Gastroesophageal sphincter (tissue), 4 donors: ENCODE data around the gene DGKQ. TPM values are rescaled to one million over a fixed set of nuclear protein-coding genes. Genes with fewer than 3 reads are reported as not detected.

Source experiments
- ATAC-seq: fragments of 150-250 bp; one replicate; pipeline ENCODE4 v1.9.1; 2016; ENCODE audit warnings: mild to moderate bottlenecking, moderate library complexity
- H3K27ac ChIP-seq, 4 donors: fragments of 200-600 bp; sonication (generic) in 3 of 4; 1 replicate in 3 of 4; 2 replicates in 1 of 4; pipeline ENCODE4 v1.5.1; 2016 to 2019
- H3K27me3 ChIP-seq: fragments of 200-600 bp; sonication (generic); one replicate; pipeline ENCODE4 v1.5.1; 2019
- H3K36me3 ChIP-seq, 2 donors: fragments of 200-600 bp; sonication (generic); one replicate each; pipeline ENCODE4 v1.5.1; 2019; ENCODE audit warnings: control low read depth in 1 of 2
- H3K4me1 ChIP-seq, 3 donors: fragments of 200-600 bp; sonication (generic); 1 replicate in 2 of 3; 2 replicates in 1 of 3; pipeline ENCODE4 v1.5.1; 2016 to 2019; ENCODE audit warnings: control low read depth in 2 of 3
- H3K4me3 ChIP-seq, 2 donors: fragments of 200-600 bp; sonication (generic); one replicate each; pipeline ENCODE4 v1.5.1; 2019; ENCODE audit warnings: mild to moderate bottlenecking in 1 of 2, moderate library complexity in 1 of 2
- H3K9me3 ChIP-seq, 3 donors: fragments of 200-600 bp; sonication (generic); one replicate each; pipeline ENCODE4 v1.5.1; 2017 to 2019; ENCODE audit warnings: control low read depth in 2 of 3
- CTCF ChIP-seq, 4 experiments: fragments of 200-600 bp in 2 of 4; fragments of 450-650 bp in 2 of 4; sonication (generic) in 1 of 4; IDR thresholded peaks; one replicate each; pipeline ENCODE4 v1.5.1; 2017 to 2019; ENCODE audit warnings: antibody characterized with exemption in 4 of 4, mild to moderate bottlenecking in 2 of 4, moderate library complexity in 2 of 4
- EP300 ChIP-seq: sonication (generic); formaldehyde crosslinking; IDR thresholded peaks from one replicate; pipeline ENCODE4 v1.6.1; 2017; ENCODE audit warnings: antibody characterized with exemption, mild to moderate bottlenecking
- POLR2A ChIP-seq, 2 donors: fragments of 450-650 bp; IDR thresholded peaks; one replicate each; pipeline ENCODE4 v1.6.1; 2017; ENCODE audit warnings: antibody characterized with exemption in 2 of 2, mild to moderate bottlenecking in 2 of 2, moderate library complexity in 1 of 2
- POLR2AphosphoS5 ChIP-seq: sonication (generic); formaldehyde crosslinking; IDR thresholded peaks from one replicate; pipeline ENCODE4 v1.6.1; 2017; ENCODE audit warnings: antibody characterized with exemption
- WGBS, 2 donors: methylation state at CpG; one replicate each; pipeline ENCODE4 v1.1.5; 2018; ENCODE audit warnings: low coverage in 1 of 2; 5-methylcytosine and 5-hydroxymethylcytosine counted together
- total RNA-seq, 4 donors: library from RNA; depleted of rRNA; stranded (reverse); fragments of >200 nt; gene quantifications; one replicate each; pipeline ENCODE4 v1.1.0, GENCODE V29; 2016

DGKQ gene
- total RNA-seq, 4 donors from 2014 or later, result 7.5 to 13.5 (median 9.3) TPM

DNA sequence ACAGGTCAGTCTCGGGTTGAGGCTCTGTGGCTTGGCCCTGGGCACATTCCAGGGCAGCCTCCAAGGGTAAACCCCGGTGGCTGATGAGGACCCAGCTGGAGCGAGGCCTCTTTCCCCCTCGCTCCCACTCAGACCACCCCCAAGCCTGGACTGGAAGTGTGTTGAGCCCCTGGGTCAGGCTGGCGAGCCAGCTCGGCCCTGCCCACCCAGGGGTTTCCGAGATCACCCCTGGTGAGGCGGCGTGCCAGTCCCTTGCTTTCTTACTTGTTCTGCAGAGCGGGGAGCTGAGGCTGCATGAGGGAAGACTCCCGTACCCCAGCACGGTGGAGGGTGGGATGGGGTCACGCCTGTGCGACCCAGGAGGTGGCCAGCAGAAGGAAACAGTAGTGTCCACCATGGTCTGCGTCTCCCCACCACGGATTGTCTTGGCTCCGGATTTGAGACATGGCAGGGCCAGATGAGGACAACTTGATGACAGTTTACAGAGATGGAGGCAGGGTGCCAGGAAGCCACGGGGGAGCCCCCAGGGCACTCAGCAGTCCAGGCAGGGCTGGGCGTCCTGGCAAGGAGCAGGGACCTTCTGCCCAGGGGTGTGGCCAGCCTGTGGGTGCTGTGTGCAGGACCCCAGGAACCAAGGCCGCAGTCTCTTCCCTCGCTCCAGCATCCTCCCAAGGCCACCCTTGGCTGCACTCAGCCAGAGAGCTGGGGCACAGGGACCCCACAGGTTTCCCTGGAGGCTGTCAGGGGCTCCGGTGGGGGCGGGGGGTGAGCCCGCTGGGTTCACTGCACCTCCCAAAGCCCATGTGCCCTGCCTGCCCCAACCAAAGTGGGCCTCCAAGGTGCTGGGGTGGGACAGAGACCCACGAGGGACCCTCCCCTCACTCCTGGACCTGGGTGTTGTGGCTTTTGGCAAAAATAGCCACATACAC, 31.5 kb upstream of the DGKQ start:
- Histone ChIP-seq H3K27ac (no peak overlapping the region), H3K4me3 (no peak overlapping the region), H3K36me3 (no peaks in the 10 kb centered on the region), H3K27me3 (peaks cover 87% of the 10 kb centered on the region), H3K4me1 (peaks cover 0 to 33% (median 23%) of the 10 kb centered on the region in 3 donors), H3K9me3 (no peaks in the 10 kb centered on the region)
- WGBS, 2 donors, result 30% methylated on average over 2 of the region's 25 CpGs; no CpG with 5 or more reads in 1 of the 2 donors
- no peak for TF ChIP-seq POLR2A (IDR thresholded peaks at IDR 0.05)
- no peak for TF ChIP-seq EP300
- TF ChIP-seq CTCF (IDR thresholded peaks at IDR 0.05), result no peak
- no peak for TF ChIP-seq POLR2AphosphoS5
- no peak for ATAC-seq

- WGBS, 2 donors, result 87% methylated on average over 5 of the region's 13 CpGs; no CpG with 5 or more reads in 1 of the 2 donors
- no peak for TF ChIP-seq POLR2AphosphoS5
- no peak for TF ChIP-seq EP300
- no peak for TF ChIP-seq POLR2A (IDR thresholded peaks at IDR 0.05)
- TF ChIP-seq CTCF (IDR thresholded peaks at IDR 0.05), result no peak
- ATAC-seq, result no peak
These were observed 30.7 kb upstream of the DGKQ start for GRCh38 chr4:1004071-1004418.

GRCh38 chr4:1003271-1004070, 30.1 kb upstream of the DGKQ start:
- no peak overlapping the region for H3K27ac ChIP-seq
- no peak for ATAC-seq
- TF ChIP-seq POLR2AphosphoS5 (no peak), POLR2A (IDR thresholded peaks at IDR 0.05) (no peak), EP300 (no peak), CTCF (IDR thresholded peaks at IDR 0.05) (no peak)
- H3K4me1 ChIP-seq, result peaks cover 0 to 22% (median 16%) of the 10 kb centered on the region in 3 donors
- no peaks in the 10 kb centered on the region for H3K36me3 ChIP-seq
- H3K27me3 ChIP-seq, result peaks cover 95% of the 10 kb centered on the region
- no peaks in the 10 kb centered on the region for H3K9me3 ChIP-seq
- peak overlapping the region in 1 of 2 donors; percentile 14 for H3K4me3 ChIP-seq
- 80 to 93% methylated on average over 1 to 2 of the region's 63 CpGs for WGBS, 2 donors

More at GRCh38 chr4:1004071-1004418, 30.7 kb upstream of the DGKQ start:
- H3K4me3 ChIP-seq, result no peak overlapping the region
- no peak overlapping the region for H3K27ac ChIP-seq
- peaks cover 0 to 28% (median 21%) of the 10 kb centered on the region in 3 donors for H3K4me1 ChIP-seq
- no peaks in the 10 kb centered on the region for H3K36me3 ChIP-seq
- no peaks in the 10 kb centered on the region for H3K9me3 ChIP-seq
- peaks cover 94% of the 10 kb centered on the region for H3K27me3 ChIP-seq

DNA sequence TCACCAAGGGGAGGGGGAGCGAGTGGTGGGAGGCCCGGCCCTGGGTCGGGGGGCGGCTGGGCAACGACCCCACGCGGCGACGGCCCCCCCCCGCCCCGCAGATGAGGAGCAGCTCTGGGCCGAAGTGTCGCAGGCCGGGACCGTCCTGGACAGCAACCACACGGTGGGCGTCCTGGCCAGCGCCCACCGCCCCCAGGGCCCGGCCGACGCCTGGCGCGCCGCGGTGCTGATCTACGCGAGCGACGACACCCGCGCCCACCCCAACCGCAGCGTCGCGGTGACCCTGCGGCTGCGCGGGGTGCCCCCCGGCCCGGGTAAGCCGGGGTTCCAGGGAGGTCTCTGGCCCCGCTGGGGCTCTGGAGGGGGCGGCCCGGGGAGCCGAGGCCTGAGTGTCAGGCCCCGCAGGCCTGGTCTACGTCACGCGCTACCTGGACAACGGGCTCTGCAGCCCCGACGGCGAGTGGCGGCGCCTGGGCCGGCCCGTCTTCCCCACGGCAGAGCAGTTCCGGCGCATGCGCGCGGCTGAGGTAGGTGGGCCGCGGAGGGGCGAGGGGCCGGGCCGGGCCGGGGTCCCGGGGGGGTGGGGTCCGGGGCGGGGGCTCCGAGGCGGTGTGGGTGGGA, 29.4 kb upstream of the DGKQ start:
- Histone ChIP-seq H3K36me3 (no peaks in the 10 kb centered on the region), H3K4me1 (peaks cover 0 to 28% (median 20%) of the 10 kb centered on the region in 3 donors), H3K27me3 (peaks cover 96% of the 10 kb centered on the region), H3K9me3 (no peaks in the 10 kb centered on the region), H3K27ac (no peak overlapping the region), H3K4me3 (peak overlapping the region in 1 of 2 donors; percentile 23)
- WGBS, 2 donors, result no CpG with 5 or more reads among the region's 75 CpGs
- TF ChIP-seq POLR2AphosphoS5, result no peak
- ATAC-seq, result no peak

DNA sequence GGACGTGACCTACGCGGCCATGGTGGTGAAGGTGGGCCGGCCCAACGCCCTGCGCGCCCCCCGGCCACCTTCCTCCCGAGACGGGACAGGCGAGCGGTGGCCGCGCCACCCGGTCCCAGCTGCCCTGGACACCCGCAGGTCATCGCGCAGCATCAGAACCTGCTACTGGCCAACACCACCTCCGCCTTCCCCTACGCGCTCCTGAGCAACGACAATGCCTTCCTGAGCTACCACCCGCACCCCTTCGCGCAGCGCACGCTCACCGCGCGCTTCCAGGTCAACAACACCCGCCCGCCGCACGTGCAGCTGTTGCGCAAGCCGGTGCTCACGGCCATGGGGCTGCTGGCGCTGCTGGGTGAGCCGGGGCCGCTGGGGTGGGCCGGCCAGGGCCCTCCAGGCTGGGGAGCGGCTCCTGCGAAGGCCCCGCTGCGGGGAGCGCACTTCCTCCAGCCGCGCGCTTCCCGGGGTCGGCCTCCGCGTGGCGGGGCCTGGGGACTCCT, 28.8 kb upstream of the DGKQ start:
- peak overlapping the region in 1 of 2 donors; percentile 23 for H3K4me3 ChIP-seq
- peaks cover 99% of the 10 kb centered on the region for H3K27me3 ChIP-seq
- peak; percentile 42 for ATAC-seq

More for the DNA sequence above, 28.8 kb upstream of the DGKQ start:
- Histone ChIP-seq H3K9me3 (no peaks in the 10 kb centered on the region), H3K4me1 (peaks cover 0 to 34% (median 24%) of the 10 kb centered on the region in 3 donors), H3K36me3 (no peaks in the 10 kb centered on the region), H3K27ac (no peak overlapping the region)
- TF ChIP-seq EP300 (no peak), CTCF (IDR thresholded peaks at IDR 0.05) (no peak), POLR2A (IDR thresholded peaks at IDR 0.05) (no peak), POLR2AphosphoS5 (no peak)
- WGBS, 2 donors, result 0% methylated on average over 1 of the region's 54 CpGs; no CpG with 5 or more reads in 1 of the 2 donors
